CD4-positive, alpha-beta T cell treated with Interleukin-6 at 100 ng/mL for 8 hours (primary cell): ENCODE results near the gene SNAPC3.
"Not testable (repeated sequence)": the region's sequence is repeated elsewhere in the genome, so short reads cannot be mapped to it uniquely, and the experiment has no call there.

Experiments used
- DNase-seq: peaks from one replicate; pipeline ENCODE4 v3.0.0-alpha.2; 2020; ENCODE audit warnings: mixed read lengths, low spot score

The SNAPC3 gene

GRCh38 chr9:15423231-15423985 lies 732 bp downstream of the SNAPC3 start:
- DNase-seq = no peak

GRCh38 chr9:15426019-15426418 lies 3.3 kb downstream of the SNAPC3 start:
- no peak for DNase-seq

GRCh38 chr9:15427702-15428101 lies 5.0 kb downstream of the SNAPC3 start:
- DNase-seq = not testable (repeated sequence)

GRCh38 chr9:15430920-15431844 lies 8.5 kb downstream of the SNAPC3 start:
- DNase-seq = no peak

GRCh38 chr9:15433191-15433590 lies 10.5 kb downstream of the SNAPC3 start:
- DNase-seq = no peak

GRCh38 chr9:15433661-15434060 lies 11.0 kb downstream of the SNAPC3 start:
- no peak for DNase-seq

- no peak for DNase-seq
Observed at GRCh38 chr9:15438891-15439290, 16.2 kb downstream of the SNAPC3 start.

GRCh38 chr9:15441841-15442240 lies 19.2 kb downstream of the SNAPC3 start:
- not testable (repeated sequence) for DNase-seq

- not testable (repeated sequence) for DNase-seq
Observed at GRCh38 chr9:15442264-15442663, 19.6 kb downstream of the SNAPC3 start.

- DNase-seq = no peak
Observed at GRCh38 chr9:15444141-15444540, 21.5 kb downstream of the SNAPC3 start.

GRCh38 chr9:15453956-15454355 lies 31.3 kb downstream of the SNAPC3 start:
- DNase-seq = no peak

GRCh38 chr9:15461056-15461455 lies 38.4 kb downstream of the SNAPC3 start:
- DNase-seq = no peak

- DNase-seq = no peak
Observed at GRCh38 chr9:15461601-15462000, 38.9 kb downstream of the SNAPC3 start.

GRCh38 chr9:15468145-15468544 lies 45.5 kb downstream of the SNAPC3 start:
- DNase-seq = no peak

- no peak for DNase-seq
Observed at GRCh38 chr9:15469406-15469805, 46.7 kb downstream of the SNAPC3 start.

GRCh38 chr9:15469862-15470261 lies 47.2 kb downstream of the SNAPC3 start:
- no peak for DNase-seq

GRCh38 chr9:15475923-15476536 lies 53.4 kb downstream of the SNAPC3 start:
- DNase-seq = no peak

GRCh38 chr9:15480028-15480427 lies 57.4 kb downstream of the SNAPC3 start:
- DNase-seq = no peak

- DNase-seq = no peak
Observed at GRCh38 chr9:15482146-15482545, 59.5 kb downstream of the SNAPC3 start.

GRCh38 chr9:15484802-15485201 lies 62.1 kb downstream of the SNAPC3 start:
- no peak for DNase-seq

- peak; percentile 23 for DNase-seq
Observed at GRCh38 chr9:15485836-15486666, 63.4 kb downstream of the SNAPC3 start.

GRCh38 chr9:15491950-15492349 lies 69.3 kb downstream of the SNAPC3 start:
- DNase-seq = no peak
